ENCODE data around the gene CCDC85C.

- TF ChIP-seq POLR2A (IDR thresholded peaks at IDR 0.05) (no peak), CTCF (IDR thresholded peaks at IDR 0.05) (no peak)
Observed at GRCh38 chr14:99637624-99638023, 33.6 kb upstream of the CCDC85C start.
